NCI-H510A (cell line): ENCODE measurements around the gene VPS29.

Experiments used
- DNase-seq: peaks from one replicate; lab custom pipeline; 2025; lab: John Stamatoyannopoulos, UW

The VPS29 gene

DNA sequence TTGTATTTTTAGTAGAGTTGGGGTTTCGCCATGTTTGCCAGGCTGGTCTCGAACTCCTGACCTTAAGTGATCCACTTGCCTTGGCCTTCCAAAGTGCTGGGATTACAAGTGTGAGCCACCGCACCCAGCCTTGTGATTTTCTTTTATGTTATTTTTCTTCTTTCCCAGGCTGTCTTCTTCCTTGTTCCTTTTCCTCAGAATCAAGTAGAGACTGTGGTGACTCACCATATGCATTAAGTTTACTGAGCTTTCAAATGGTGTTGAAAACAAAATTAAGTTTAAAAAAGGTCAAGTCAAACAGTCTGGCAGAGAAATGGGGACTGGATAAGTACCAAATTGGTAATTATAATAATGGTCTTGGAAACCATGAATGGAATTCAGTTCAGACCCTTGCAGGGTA is 57.5 kb downstream of the VPS29 start:
- no peak for DNase-seq
